OCI-LY3 (cell line): ENCODE measurements around the gene PRPF6.

Experiments
- CTCF ChIP-seq: fragments of 200-600, 300-600 bp; sonication (generic); IDR thresholded peaks from 2 replicates; pipeline ENCODE4 v1.5.1; 2014; ENCODE audit warnings: antibody characterized with exemption, low read length, low read depth
- EZH2phosphoT487 ChIP-seq: fragments of 200-600 bp; shearing (Covaris generic); IDR thresholded peaks from 2 replicates; pipeline ENCODE4 v1.6.1; 2018; ENCODE audit warnings: antibody characterized with exemption, mixed run types, low read depth

- no peak for TF ChIP-seq CTCF
- no peak for TF ChIP-seq EZH2phosphoT487
Measured at GRCh38 chr20:63945031-63945658, 35.8 kb upstream of the PRPF6 start.
